Activated CD8-positive, alpha-beta memory T cell treated with anti-CD3 and anti-CD28 coated beads, Interleukin-2, amount 10 ng/mL, durations not matched to agents 7 days and 5 days (primary cell): ENCODE results near the gene CAMK2G. TPM values are rescaled to one million over a fixed set of nuclear protein-coding genes. Genes with fewer than 3 reads are reported as not detected.

Source experiments
- ATAC-seq: fragments of 150-1000 bp; cut with Tn5 transposase; one replicate; pipeline ENCODE4 v1.10.0; 2021; ENCODE audit warnings: moderate library complexity
- CTCF ChIA-PET: fragments of 350-600 bp; sonication (Branson Sonifier 250); formaldehyde crosslinking; loops from one replicate; lab custom pipeline; 2021; ENCODE audit warnings: antibody characterized with exemption; lab: Charles Lee
- DNase-seq: peaks from one replicate; pipeline ENCODE4 v3.0.0-alpha.2; 2020
- H3K27ac Mint-ChIP-seq: one replicate; pipeline ENCODE4 v1.8.0; 2021; ENCODE audit warnings: mild to moderate bottlenecking, mixed read lengths
- H3K27me3 Mint-ChIP-seq: one replicate; pipeline ENCODE4 v1.8.0; 2021; ENCODE audit warnings: mixed read lengths
- H3K36me3 Mint-ChIP-seq: one replicate; pipeline ENCODE4 v1.8.0; 2021; ENCODE audit warnings: mild to moderate bottlenecking, mixed read lengths
- H3K4me1 Mint-ChIP-seq: one replicate; pipeline ENCODE4 v1.8.0; 2021; ENCODE audit warnings: mixed read lengths
- H3K4me3 Mint-ChIP-seq: one replicate; pipeline ENCODE4 v1.8.0; 2021; ENCODE audit warnings: mild to moderate bottlenecking, moderate library complexity, mixed read lengths
- H3K9me3 Mint-ChIP-seq: one replicate; pipeline ENCODE4 v1.8.0; 2022; ENCODE audit warnings: low read depth, mixed read lengths
- total RNA-seq, 2 experiments: library from RNA; stranded (reverse); gene quantifications; one replicate each; pipeline ENCODE4 v1.2.3, GENCODE V29; 2021

The CAMK2G gene
- total RNA-seq, 2 experiments from 2014 or later: 30.8 to 49.2 TPM

DNA sequence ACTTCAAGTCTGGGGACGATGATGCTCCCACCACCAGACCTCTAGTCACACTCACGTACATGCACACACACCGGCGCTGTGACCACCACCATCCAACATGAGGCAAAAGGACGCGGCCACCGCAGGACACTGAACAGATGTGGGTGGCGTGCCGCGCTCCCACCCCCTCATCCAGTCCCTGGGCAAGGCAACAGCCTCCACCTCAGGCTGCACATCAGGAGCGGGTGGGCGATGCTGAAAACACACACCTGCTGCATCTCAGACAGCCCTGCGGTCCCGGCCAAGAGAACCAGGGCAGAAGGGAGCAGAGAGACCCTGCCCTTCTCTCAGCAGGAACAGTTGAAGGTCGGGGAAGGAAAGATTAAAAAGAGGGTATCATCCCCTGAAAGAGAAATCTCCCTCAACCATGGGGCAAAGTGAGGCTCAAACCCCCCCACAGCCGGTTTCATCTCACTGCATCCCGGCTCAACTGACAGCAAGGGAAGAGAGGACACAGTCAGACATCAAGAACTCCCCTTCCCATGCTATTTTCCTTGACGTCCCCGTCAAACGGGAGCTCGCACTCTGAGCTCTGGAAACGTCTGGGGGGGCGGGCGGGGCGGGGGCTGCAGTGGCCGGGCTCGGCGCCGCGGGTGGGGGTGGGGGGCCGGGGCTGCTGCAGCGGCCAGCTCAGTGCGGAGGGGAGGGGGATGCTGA is 1.1 kb downstream of the CAMK2G start:
- Mint-ChIP-seq H3K4me1 (peaks cover 59% of the 10 kb centered on the region), H3K27ac (peak overlapping the region; percentile 31), H3K36me3 (peaks cover 23% of the 10 kb centered on the region), H3K27me3 (peaks cover 7% of the 10 kb centered on the region), H3K9me3 (no peaks in the 10 kb centered on the region), H3K4me3 (peak overlapping the region; percentile 68)
- CTCF ChIA-PET: interaction anchor here (0.9 to 13.8 kb wide), 4 partner anchors 10 to 28 kb away, joined by 4 to 411 read pairs (median 16); no protein-coding TSS in a partner anchor
- DNase-seq (no peak), ATAC-seq (no peak)

DNA sequence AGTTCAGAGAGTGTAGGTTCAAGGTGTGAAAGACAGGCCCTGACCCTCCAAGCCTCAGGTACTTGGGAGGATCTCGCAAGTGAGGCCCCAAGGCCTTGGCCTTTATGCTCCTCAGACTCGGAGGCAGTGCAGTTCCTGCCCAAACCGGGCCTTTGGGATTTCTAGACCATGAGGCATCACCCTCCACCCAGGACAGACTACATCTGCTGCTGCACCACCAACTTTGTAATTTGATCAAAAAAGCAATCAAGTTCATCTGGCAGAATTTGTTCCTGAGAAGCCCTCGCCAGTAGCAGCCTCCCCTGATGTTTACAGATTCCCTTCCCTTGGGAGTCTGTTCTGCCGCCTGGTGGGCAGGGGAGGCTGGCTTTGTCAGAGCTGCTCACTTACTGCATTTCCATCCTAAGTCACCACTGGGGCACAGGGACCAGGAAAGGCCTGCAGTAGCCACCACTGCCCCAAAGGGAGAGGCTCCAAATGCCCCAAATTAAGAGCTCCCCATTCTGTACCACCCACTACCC is 2.1 kb downstream of the CAMK2G start:
- CTCF ChIA-PET: interaction anchor here (1.6 kb wide), 1 partner anchor 8 kb away, joined by 3 read pairs; no protein-coding TSS in a partner anchor
- no peak for ATAC-seq
- H3K27me3 Mint-ChIP-seq: no peaks in the 10 kb centered on the region
- no peak overlapping the region for H3K27ac Mint-ChIP-seq
- H3K4me3 Mint-ChIP-seq: peak overlapping the region; percentile 68
- peaks cover 64% of the 10 kb centered on the region for H3K4me1 Mint-ChIP-seq
- H3K9me3 Mint-ChIP-seq: no peaks in the 10 kb centered on the region
- peaks cover 27% of the 10 kb centered on the region for H3K36me3 Mint-ChIP-seq
- DNase-seq: no peak

DNA sequence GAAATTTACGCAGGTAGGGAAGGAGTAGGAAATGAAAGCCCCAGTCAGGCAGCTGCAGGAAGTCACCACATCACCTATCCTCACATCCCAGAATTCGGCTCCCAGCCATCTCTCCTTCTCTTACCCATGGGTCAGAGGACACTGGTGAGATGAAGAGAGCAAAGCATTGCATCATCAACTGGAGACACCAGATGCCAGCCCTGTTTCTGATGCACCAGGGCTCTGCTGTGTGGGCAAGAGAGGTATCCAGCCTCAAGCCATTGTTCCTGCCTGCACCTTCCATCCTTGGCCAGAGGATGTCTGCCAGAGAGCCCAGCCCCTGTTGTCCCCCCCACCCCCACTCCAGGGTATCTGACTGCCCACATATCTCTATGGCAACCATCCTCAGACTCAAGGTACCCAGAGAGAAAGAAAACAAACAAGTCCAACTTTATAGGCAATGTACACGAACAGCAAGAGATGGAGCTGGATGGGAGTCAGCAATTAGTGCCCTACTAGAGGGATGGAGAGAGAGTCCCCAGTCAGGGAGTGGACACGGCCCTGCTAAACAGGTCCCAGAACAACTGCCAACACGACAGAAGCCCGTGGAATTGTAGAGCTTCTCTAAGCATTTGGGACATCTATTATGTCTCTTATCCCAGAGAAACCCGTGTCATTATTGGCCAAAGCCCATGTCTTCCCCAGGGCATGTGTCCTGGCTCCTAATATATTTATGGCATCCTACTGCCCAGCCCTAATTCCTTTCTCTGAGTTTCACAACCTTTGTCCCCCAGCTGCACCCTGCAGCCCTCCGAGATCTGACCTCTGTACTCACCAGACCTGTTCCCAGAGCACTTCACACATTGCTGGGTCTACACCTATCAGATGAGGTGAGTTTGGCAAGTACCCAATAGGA is 2.8 kb downstream of the CAMK2G start:
- Mint-ChIP-seq H3K4me1 (peaks cover 65% of the 10 kb centered on the region), H3K27ac (peak overlapping the region; percentile 30), H3K36me3 (peaks cover 29% of the 10 kb centered on the region), H3K9me3 (no peaks in the 10 kb centered on the region), H3K27me3 (no peaks in the 10 kb centered on the region), H3K4me3 (peak overlapping the region; percentile 68)
- ATAC-seq (no peak), DNase-seq (no peak)
- CTCF ChIA-PET: interaction anchor here (1.6 kb wide), 1 partner anchor 8 kb away, joined by 3 read pairs; no protein-coding TSS in a partner anchor

DNA sequence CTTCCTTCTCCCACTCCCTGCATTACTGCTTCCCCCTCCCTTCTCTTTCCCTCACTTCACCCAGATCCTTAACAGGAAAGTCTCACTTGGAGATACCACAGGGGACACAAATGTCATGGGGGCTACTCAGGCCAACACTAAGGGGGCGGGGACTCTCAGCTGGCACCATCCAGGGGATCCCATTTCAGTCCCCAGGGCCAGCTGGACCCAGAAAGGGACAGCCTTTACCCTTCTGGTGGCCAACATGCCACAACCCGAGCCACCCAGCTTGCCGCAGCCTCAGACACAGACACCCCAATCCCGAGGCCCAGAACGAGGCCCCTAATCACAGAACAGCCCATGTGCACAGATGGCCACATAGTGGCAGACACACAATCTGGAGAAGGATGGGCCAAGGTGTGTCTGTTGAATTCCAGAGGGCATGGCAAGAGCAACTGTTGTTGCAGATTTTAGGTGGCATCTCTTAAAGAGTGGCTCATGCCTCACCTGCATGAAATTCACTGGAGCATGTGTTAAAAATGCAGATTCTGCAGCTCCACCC is 5.6 kb downstream of the CAMK2G start:
- no peak for ATAC-seq
- Mint-ChIP-seq H3K27me3 (no peaks in the 10 kb centered on the region), H3K9me3 (no peaks in the 10 kb centered on the region), H3K36me3 (peaks cover 39% of the 10 kb centered on the region), H3K4me3 (no peak overlapping the region), H3K4me1 (peaks cover 79% of the 10 kb centered on the region), H3K27ac (peak overlapping the region; percentile 13)
- no peak for DNase-seq
- CTCF ChIA-PET: interaction anchor here (1.7 to 3.2 kb wide), 4 partner anchors 10 to 17 kb away, joined by 3 to 17 read pairs (median 6); no protein-coding TSS in a partner anchor

DNA sequence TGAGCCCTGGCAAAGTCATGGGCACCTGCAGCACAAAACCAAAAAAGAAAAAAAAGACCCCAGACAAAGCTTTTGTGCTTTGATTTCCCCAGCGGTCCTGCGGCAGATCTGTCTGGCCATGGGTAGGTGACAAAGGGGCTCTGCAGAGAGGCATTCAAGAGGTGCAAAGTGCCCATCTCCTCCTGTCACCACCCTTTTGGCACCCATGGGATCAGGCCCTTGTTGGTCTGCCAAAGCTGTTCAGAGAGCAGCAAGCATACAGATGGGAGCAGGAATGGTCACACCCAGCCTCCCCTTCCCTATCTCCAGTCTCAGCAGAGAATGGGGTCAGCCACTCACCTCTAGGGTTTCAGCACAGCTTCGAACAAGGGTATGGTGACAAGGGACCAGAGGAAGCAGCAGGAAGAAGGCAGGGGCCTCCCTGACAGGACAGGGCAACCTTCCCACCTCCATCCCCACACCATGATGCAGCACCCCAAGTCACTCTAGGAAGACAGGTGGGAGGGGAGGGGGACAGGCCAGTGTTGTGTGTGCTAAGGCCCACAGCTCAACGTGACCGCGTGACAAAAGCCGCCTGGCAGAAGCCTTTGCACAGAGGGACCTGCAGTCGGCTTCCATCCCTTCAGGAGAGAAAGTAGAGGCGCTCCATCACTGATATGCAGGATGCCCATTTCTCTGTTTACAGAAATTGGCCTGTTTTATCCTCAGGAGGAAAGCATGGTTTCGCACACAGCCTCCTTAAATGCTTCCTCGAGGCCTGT is 6.3 kb downstream of the CAMK2G start:
- Mint-ChIP-seq H3K27me3 (no peaks in the 10 kb centered on the region), H3K36me3 (peaks cover 46% of the 10 kb centered on the region), H3K27ac (peak overlapping the region; percentile 51), H3K4me3 (no peak overlapping the region), H3K9me3 (no peaks in the 10 kb centered on the region), H3K4me1 (peaks cover 82% of the 10 kb centered on the region)
- ATAC-seq: no peak
- no peak for DNase-seq
- CTCF ChIA-PET: interaction anchor here (1.7 to 3.2 kb wide), 3 partner anchors 9 to 16 kb away, joined by 3 to 17 read pairs (median 4); no protein-coding TSS in a partner anchor

DNA sequence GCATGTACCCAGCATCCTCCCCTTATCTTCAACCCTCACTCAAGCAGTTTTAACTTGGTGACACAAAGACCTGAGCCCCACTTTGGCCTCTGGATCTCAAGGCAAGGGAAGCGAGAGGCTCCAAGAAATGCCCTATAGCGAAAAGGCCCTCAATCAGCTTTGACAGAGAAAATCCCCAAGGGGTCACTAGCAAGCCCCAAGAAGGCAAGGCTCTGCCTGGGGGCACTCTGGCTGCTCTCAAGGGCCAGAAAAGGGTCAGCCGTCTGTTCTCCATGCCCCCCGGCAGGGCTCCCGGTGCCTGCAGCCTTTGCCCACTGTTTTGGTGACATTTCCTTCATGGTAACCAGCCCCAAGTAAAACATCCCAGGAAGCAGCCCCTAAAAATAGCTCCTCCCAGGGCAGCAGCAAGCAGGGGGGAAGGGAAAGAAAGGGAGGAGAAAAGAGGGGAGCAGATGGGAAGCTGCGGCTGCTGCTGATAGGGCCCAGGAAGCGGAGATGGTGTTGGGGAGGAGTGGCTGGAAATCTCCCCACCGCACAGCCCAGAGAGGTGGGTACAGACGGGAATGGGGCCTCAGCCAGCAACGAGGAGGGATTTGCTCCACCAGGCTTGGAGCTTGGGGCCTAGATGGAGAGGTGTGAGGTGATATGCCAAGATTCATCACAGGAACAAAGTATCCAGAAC is 7.1 kb downstream of the CAMK2G start:
- peaks cover 44% of the 10 kb centered on the region for H3K36me3 Mint-ChIP-seq
- H3K27me3 Mint-ChIP-seq: no peaks in the 10 kb centered on the region
- peaks cover 82% of the 10 kb centered on the region for H3K4me1 Mint-ChIP-seq
- ATAC-seq: no peak
- H3K9me3 Mint-ChIP-seq: no peaks in the 10 kb centered on the region
- H3K27ac Mint-ChIP-seq: peak overlapping the region; percentile 95
- H3K4me3 Mint-ChIP-seq: no peak overlapping the region
- CTCF ChIA-PET: interaction anchor here (1.7 to 7.1 kb wide), 2 partner anchors 8 to 12 kb away, joined by 3 to 84 read pairs; no protein-coding TSS in a partner anchor
- no peak for DNase-seq

DNA sequence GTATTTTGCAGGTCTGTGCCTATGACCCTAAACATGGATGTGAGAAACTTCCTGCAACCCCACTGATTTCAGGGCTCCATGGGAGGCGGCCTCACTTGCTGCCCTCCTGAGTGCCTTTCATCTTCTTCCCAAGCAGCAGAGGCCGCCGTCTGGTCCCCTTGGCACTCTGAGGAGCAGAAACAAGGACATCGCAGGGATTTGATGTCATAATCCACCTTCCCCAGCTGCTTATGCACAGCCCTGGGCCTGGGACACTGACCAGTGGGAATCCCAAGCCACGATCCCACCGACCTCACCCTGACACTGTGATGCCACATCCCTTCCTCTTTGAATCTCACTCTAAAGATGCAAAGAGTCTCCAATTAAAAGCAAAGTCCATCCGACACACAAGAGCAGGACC is 7.7 kb downstream of the CAMK2G start:
- Mint-ChIP-seq H3K36me3 (peaks cover 40% of the 10 kb centered on the region), H3K27ac (peak overlapping the region; percentile 95), H3K4me3 (peak overlapping the region; percentile 5), H3K9me3 (no peaks in the 10 kb centered on the region), H3K27me3 (no peaks in the 10 kb centered on the region), H3K4me1 (peaks cover 81% of the 10 kb centered on the region)
- no peak for ATAC-seq
- DNase-seq: no peak
- CTCF ChIA-PET: interaction anchor here (1.6 to 7.1 kb wide), 4 partner anchors 8 to 74 kb away, joined by 4 to 84 read pairs (median 17); partner anchors contain the start of gene CAMK2G

DNA sequence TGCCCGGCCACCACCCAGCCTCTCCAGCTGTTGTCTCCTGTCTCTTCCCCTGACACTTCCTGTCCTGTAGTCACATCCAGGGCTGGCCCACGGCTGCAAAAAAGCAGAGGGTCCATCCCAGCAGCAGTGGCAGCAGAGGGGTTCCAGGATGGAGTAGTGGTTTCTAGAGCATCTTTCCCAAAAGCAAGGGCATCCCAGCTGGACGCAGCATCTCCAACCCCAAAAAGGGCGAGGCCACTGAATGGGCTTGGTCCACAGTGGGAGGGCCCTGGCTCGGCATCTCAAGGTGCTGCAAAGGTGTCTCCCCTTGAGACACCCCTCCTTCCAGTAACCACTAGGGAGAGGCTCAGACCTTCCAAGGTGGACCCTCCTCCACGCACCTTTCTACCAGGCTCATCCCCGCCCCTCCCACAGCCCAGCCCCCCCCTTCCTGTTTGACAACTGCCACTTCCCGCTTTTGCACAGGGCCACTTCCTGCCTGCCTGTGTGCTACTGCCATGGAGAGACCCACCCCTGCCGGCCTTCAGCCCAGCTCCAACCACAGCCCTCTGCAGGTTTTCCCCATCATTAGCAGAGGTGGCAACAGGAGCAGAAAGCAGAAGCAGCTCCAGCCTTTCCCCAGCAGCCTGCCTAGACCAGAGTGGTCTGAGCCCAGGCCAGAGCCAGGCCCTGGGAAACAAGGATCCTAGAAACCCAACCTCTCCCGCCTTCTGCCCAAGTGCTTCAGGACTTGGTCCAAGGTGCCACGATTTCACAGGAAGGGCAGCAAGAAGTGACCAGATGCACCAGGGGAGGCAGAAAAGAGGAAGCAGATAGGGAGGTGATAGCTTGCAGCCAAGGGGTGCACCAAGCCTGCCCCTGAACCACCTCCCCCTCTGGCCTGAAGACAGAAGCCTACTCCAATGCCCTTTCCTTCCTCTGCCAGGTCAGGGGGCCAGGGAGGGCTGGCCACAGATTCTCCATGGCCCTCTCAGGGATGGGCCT is 8.6 kb downstream of the CAMK2G start:
- Mint-ChIP-seq H3K4me1 (peaks cover 82% of the 10 kb centered on the region), H3K36me3 (peaks cover 36% of the 10 kb centered on the region), H3K9me3 (no peaks in the 10 kb centered on the region), H3K27me3 (no peaks in the 10 kb centered on the region), H3K27ac (peak overlapping the region; percentile 95), H3K4me3 (peak overlapping the region; percentile 60)
- CTCF ChIA-PET: interaction anchor here (0.7 to 7.1 kb wide), 8 partner anchors 8 to 88 kb away, joined by 3 to 84 read pairs (median 6); partner anchors contain the start of gene CAMK2G
- peak; percentile 79 for DNase-seq
- peak; percentile 88 for ATAC-seq

DNA sequence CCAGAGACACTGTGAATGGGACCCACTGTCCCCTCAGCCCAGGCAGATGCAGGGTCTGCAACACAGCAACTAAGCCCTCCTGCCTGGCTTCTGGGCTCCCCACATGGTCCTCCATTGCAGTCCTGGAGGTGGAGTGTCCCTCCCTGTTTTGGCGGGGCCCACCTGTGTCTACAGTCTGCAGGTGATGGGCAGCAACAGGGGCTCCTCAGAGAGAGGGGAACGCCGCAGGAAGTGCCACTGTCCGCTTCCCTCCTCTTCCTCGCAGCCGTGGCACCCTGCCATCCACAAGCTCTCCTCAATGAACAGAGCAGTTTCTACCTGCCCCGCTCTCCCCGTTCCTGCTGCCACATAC is 9.3 kb downstream of the CAMK2G start:
- DNase-seq (no peak), ATAC-seq (no peak)
- Mint-ChIP-seq H3K4me1 (peaks cover 83% of the 10 kb centered on the region), H3K27ac (peak overlapping the region; percentile 95), H3K36me3 (peaks cover 40% of the 10 kb centered on the region), H3K9me3 (no peaks in the 10 kb centered on the region), H3K4me3 (peak overlapping the region; percentile 60), H3K27me3 (no peaks in the 10 kb centered on the region)
- CTCF ChIA-PET: interaction anchor here (1.0 to 7.1 kb wide), 8 partner anchors 8 to 89 kb away, joined by 3 to 84 read pairs (median 6); partner anchors contain the start of gene CAMK2G

DNA sequence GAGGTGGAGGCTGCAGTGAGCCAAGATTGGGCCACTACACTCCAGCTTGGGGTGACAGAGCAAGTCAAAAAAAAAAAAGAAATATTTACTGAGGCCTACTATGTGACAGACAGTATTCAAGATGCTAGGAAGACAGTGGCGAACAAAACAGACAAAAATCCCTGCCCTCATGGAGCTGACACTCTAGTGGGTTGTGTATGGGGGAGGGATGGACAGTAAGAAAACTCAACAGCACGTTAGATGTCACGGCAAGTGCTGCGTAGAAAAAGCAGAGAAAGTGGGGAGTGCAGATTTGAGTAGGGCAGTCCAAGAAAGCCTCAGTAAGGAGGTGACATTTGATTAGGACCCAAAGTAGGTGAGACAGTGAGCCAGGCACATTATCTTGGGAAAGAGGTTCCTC is 10.1 kb downstream of the CAMK2G start:
- CTCF ChIA-PET: interaction anchor here (1.0 to 7.1 kb wide), 6 partner anchors 8 to 77 kb away, joined by 3 to 84 read pairs (median 11); partner anchors contain the start of gene CAMK2G
- no peak overlapping the region for H3K4me3 Mint-ChIP-seq
- DNase-seq: no peak
- peaks cover 89% of the 10 kb centered on the region for H3K4me1 Mint-ChIP-seq
- H3K36me3 Mint-ChIP-seq: peaks cover 38% of the 10 kb centered on the region
- ATAC-seq: no peak
- peak overlapping the region; percentile 95 for H3K27ac Mint-ChIP-seq
- H3K27me3 Mint-ChIP-seq: no peaks in the 10 kb centered on the region
- H3K9me3 Mint-ChIP-seq: no peaks in the 10 kb centered on the region
